ENCODE results near the gene BTN1A1.
"Not testable (repeated sequence)": the region's sequence is repeated elsewhere in the genome, so short reads cannot be mapped to it uniquely, and the experiment has no call there.

The BTN1A1 gene

GRCh38 chr6:26475823-26476729 is 24.0 kb upstream of the BTN1A1 start:
- peak in 1 of 4 experiments; percentile 24 for DNase-seq

- peak in 2 of 4 experiments; percentile 46 to 55 for DNase-seq
These were observed 23.2 kb upstream of the BTN1A1 start for GRCh38 chr6:26476896-26477295.

DNA sequence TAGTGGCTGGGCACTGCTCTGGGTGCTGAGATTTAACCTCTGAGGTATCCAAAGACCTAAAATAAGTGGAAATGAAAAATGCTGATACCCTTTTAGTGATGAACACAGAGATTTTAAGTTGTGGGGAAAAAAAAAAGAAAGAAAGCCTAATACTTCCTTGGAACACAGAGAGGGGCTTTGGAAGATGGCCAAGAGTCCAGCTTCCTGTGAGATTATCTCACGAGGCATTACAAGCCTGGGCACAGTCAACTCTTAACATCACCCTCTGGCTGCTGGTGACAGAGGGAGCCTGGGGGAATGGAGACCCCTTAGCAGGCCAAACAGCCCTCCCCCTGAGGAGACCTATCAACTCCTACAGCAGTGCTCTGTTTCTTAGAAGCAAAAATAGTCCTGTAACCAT is 22.7 kb upstream of the BTN1A1 start:
- DNase-seq = peak in 3 of 4 experiments; percentile 39 to 59 (median 57)

DNA sequence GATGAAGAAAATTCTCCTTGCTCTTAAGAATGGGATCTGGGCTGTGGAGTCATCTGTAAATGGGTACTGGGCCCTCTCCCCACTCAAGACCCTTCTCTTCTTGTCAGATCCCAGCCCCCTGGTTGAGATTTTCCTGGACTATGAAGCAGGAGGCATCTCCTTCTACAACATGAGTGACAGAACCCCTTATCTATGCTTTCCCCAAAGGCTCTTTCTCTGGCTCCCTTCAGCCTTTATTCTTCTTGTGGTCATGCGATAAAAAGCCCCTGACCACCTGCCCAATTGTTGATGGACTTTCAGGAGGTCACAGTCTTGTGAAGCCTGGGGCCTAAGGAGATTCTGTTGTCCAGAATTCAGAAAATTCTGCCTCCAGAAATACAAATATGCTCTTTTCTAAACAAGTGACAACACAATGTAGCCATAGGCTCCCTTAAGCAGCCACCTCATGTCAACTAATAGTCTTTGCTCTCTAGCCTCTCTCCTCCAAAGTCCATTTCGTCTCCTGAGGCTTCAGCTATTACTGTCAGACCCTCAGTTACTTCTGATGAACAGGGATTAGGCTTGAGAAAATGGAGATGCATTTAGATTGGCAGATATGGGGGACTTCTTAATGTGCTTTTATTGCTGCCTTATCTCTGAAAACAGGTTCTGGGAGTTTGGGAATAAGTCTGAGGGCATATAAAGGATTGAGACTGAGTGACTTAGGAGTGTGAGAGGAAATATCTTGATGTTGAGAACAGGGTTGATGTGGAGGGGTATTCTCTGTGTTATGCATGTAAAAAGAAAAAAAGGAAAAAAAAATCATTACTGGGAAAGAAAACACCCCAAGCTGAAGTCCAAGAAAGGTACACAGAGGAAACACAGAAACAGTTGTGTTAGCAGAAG is 21.8 kb upstream of the BTN1A1 start:
- DNase-seq = peak in 1 of 4 experiments; percentile 11

DNA sequence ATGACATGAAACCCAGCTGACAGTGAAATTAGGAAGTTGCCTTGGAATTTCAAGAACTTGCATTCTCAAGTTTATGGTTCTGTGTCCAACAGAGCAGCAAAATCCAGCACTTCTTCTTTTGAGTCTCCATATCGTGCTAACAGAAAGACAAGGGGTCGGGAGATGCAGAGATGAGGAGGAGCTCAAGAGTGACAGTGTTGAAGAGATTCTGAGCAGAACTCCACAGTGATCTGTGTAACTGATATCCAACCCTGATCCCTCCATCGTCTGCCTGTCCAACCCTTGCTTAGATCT is 21.2 kb upstream of the BTN1A1 start:
- DNase-seq = peak; percentile 75 to 92 (median 84)

- DNase-seq = no peak
These were observed 17.8 kb upstream of the BTN1A1 start for GRCh38 chr6:26482338-26482737.

DNA sequence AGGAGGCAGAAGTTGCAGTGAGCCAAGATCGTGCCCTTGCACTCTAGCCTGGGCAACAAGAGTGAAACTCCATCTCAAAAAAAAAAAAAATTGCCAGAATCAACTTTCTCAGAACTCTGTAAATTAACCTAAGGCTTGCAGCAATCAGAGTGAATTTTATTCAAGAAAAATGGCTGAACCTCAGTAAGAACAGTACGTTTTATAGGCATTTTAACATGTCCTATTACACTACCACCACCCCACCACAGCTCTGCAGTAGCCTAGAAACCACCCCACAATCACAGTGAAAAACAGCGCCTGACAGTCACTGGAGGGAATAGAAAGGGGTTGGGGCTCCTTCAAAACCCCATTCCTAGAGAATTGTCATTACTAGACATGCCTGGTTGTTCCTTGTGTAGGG is 16.4 kb upstream of the BTN1A1 start:
- DNase-seq = no peak

DNA sequence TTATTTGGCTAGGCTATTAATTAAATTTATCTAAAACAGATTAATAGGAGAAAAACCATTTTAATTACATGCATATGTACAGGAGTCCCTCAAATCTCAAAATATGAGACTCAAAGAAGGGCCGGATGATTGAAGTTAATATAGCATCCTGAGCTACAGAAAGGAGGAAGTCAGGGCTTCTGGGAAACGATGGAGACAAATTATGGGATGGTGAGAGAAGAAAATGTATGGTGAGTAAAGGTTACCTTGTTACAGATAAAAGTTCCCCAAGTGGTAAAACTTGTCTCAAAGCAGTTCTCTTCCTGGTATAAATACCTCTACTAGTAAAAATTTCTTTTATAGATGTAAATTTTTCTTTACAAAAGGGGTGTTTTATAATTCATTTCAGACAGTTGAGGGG is 15.9 kb upstream of the BTN1A1 start:
- no peak for DNase-seq

GRCh38 chr6:26485112-26485780 is 14.9 kb upstream of the BTN1A1 start:
- DNase-seq = no peak

DNA sequence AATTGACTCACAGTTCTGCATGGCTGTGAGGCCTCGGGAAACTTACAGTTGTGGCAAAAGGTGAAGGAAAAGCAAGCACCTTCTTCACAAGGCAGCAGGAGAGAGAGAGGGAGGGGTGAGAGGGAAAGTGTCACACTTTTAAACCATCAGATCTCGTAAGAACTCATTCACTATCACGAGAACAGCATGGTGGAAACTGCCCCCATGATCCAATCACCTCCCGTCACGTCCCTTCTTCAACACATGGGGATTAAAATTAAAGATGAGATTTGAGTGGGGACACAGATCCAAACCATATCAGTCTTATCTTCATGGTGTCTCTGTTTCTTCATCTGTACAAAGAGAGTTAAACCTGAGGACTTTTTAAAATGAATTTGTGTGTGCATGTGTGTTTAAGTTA is 13.7 kb upstream of the BTN1A1 start:
- no peak for DNase-seq

DNA sequence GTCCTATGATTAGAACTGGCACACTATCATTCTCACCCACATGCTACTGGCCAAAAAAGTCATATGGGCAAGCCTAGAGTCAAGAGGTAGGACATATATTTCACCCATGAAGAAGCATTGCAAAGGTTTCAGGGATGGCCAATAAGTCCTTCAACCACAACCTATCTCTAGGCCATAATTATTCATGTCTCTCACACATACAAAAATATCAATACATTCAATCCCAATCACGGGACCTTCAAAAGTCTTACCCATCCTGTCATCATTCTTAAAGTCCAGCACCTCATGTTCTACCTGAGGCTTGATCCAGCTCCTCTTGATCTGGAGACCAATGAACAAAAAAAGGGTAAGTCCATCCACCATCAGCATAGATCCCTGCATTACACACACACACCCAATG is 12.6 kb upstream of the BTN1A1 start:
- no peak for DNase-seq

- DNase-seq = no peak
These were observed 9.8 kb upstream of the BTN1A1 start for GRCh38 chr6:26489996-26490964.

DNA sequence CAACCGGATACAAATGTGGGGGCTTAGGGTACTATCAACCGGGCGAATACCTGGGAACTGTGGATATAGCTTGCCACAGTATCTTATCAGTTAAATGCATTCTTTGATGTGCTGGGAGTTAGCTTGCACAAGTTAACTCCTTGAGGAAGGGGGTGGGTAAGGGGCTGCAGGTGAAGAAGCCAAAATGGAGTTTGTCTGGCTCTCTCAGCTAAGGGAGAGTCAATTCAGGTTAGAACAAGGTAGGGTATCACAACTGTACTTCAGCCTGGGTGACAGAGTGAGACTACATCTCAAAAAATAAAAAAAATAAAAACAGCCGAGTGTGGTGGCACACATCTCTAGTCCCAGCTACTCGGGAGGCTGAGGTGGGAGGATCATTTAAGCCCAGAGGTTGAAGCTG is 8.5 kb upstream of the BTN1A1 start:
- DNase-seq = no peak

GRCh38 chr6:26493258-26493657 is 6.8 kb upstream of the BTN1A1 start:
- DNase-seq = peak in 2 of 4 experiments; percentile 29 to 42

DNA sequence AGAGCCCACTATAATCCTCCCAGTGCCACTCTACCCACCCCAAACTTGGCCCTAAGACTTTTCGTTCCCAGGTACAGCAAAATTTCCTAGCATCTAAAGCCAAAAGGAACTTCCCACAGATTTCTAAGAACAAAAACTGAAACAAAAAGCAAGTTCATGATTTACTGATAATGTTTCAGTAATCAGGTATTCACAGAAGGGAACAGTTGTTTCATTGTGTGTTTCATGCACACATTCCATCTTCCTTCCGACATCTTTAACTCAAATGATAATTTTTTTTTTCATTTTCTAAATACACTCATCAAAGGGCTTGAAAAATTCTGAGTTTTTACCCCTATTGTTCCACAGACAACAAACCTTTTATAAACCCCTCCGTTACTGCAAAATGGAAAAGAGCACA is 6.0 kb upstream of the BTN1A1 start:
- DNase-seq = no peak

GRCh38 chr6:26495281-26495680 is 4.8 kb upstream of the BTN1A1 start:
- no peak for DNase-seq

DNA sequence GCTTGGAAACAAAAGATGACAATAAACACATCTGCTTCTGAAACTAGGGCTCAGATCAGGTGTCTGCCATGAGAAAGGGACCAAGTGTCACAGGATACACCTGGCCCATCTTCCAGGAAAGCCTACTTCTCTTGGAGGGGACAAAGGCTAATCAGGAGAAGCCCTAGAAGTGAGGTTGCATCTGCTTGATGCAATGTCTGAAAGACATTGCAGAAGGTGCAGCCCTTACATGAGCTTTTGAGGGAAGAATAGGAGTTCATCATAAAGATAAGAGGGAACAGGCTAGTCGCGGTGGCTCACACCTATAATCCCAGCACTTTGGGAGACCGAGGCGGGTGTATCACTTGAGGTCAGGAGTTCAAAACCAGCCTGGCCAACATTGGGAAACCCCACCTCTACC is 2.5 kb upstream of the BTN1A1 start:
- DNase-seq = no peak

- peak; percentile 51 to 72 (median 57) for DNase-seq
These were observed 1.4 kb downstream of the BTN1A1 start for GRCh38 chr6:26501482-26501986.

DNA sequence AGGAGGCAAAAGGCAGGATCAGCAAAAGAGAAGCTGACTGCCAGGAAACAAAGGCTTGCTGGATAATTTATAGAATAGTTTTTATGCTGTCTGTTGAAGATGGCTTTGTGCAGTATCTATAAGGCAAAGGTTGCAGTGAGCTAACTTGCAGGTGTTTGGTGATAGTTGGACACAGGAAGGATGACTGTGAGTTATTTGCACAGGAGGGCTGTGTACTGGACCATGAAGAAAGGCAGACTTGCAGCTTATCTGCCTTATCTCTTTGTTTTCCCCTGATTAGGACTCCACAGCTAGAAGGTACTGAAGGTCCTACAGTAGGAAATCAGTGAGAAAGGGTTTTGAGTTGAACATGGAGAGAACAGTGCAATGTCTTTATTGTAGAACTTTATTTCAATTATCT is 2.1 kb downstream of the BTN1A1 start:
- DNase-seq = no peak

DNA sequence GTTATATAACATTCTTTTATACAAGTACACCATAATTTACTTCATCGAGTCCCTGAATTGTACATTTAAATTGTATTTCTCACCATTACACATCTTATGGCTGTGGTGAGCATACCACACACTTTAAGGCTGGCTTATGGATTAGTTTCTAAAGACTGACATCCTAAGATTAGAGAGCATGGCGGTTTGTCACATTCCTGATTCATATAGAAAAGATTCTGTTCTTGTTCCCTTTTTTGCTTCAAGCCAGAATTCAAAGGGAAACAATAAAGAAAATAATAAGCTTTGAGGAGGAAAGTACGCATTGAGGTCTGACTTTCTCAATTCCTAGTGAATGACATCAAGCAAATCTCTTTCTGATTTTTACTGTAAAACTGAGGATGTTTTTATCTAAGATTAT is 2.5 kb downstream of the BTN1A1 start:
- DNase-seq = peak in 2 of 4 experiments; percentile 30 to 42

DNA sequence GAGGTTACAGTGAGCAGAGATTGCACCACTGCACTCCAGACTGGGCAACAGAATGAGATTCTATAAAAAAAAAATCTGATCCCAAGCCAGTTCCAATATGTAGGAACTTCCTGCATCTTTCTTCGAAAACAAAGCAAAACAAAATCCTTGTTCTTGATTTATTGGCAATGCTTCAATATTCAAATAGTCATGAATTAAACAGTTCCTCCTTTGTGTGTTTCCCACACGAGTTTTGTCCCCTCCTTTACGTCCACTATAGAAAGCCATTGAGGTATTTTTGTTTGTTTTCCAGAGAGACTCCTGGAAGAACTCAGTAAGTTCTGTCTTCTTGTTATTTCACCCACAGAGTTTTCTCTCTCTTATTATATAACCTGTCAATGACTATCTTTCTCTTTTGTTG is 7.6 kb downstream of the BTN1A1 start:
- DNase-seq = no peak

DNA sequence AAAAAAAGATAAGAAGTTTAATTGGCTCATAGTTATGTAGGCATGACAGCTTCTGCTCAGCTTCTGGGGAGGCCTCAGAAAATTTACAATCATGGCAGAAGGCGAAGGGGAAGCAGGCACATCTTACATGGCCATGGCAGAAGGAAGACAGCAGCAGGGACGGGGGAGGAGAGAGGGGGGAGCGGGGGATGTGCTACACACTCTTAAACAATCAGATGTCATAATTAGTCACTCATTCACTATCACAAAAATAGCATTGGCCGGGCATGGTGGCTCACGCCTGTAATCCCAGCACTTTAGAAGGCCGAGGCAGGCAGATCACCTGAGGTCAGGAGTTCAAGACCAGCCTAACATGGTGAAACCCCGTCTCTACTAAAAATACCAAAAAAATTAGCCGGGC is 10.9 kb downstream of the BTN1A1 start:
- not testable (repeated sequence) for DNase-seq

Measured in suppressor macrophage (primary cell).